IPS-15b (cell line): ENCODE results near the gene PNMA8B.
A peak's percentile ranks its signal among the peaks of the same experiment; 100 is the strongest.

ENCODE experiments used
- H3K27me3 ChIP-seq: one replicate; pipeline ENCODE4 v1.6.1; 2013; ENCODE audit warnings: low read length; ENCODE audit not compliant: control insufficient read depth, insufficient read depth
- H3K36me3 ChIP-seq: one replicate; pipeline ENCODE4 v1.6.1; 2013; ENCODE audit warnings: low read length; ENCODE audit not compliant: control insufficient read depth, insufficient read depth
- H3K4me1 ChIP-seq: one replicate; pipeline ENCODE4 v1.6.1; 2013; ENCODE audit warnings: mild to moderate bottlenecking, low read length; ENCODE audit not compliant: control insufficient read depth, insufficient read depth
- H3K4me3 ChIP-seq: one replicate; pipeline ENCODE4 v1.5.1; 2013; ENCODE audit warnings: low read depth, low read length
- H3K9ac ChIP-seq: one replicate; pipeline ENCODE4 v1.6.1; 2013; ENCODE audit warnings: low read depth, mild to moderate bottlenecking, low read length
- H3K9me3 ChIP-seq: one replicate; pipeline ENCODE4 v1.6.1; 2013; ENCODE audit warnings: mild to moderate bottlenecking, low read length; ENCODE audit not compliant: control insufficient read depth, insufficient read depth

The PNMA8B gene

DNA sequence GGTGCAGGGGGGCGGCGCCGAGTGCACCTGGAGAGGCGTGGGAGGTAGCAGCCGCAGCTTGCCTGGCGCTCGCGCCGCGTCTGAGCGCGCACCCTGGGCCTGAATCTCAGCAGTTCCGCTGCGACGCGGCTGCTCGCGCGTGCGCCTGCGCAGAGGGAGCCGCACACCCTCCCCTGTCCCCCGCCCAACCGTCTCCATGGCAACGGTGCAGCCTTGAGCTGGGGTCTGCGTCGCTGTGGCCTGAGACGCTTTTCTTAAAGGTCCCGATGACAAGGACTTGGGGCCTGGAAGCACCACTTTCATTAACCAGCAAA lies at the start of gene PNMA8B:
TSS of gene PNMA8B (minus strand) at position 82 of the 314 bp plus-strand sequence. CDS start 402 bp downstream, outside the sequence.
- Histone ChIP-seq H3K4me1 (no peaks in the 10 kb centered on the region), H3K9ac (no peak within 1 kb of the TSS), H3K9me3 (no peaks in the 10 kb centered on the region), H3K27me3 (peaks cover 40% of the 10 kb centered on the region), H3K4me3 (peak within 1 kb of the TSS; percentile 65), H3K36me3 (no peaks in the 10 kb centered on the region)

DNA sequence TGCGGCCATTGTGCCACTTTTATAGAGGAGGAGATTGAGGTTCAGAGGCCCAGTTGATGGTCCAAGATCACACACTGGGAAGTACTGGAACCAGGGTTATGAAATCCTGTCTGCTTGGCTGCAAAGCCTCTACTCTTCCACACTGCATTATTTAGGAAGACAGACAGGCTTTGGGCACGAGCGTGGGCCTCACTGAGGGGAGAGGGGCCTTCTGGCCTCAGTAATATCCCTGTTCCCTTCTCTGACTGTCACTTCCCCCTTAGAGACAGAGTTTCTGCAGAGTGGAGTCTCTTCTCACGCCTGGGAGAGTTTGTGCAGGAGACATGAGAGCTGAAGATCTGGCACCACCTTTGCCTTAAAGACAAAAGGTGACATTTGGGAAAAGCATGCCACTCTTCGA lies 49.0 kb upstream of the PNMA8B start:
- Histone ChIP-seq H3K9me3 (no peaks in the 10 kb centered on the region), H3K9ac (no peak overlapping the region), H3K4me3 (no peak overlapping the region), H3K36me3 (no peaks in the 10 kb centered on the region), H3K27me3 (no peaks in the 10 kb centered on the region), H3K4me1 (peaks cover 6% of the 10 kb centered on the region)

DNA sequence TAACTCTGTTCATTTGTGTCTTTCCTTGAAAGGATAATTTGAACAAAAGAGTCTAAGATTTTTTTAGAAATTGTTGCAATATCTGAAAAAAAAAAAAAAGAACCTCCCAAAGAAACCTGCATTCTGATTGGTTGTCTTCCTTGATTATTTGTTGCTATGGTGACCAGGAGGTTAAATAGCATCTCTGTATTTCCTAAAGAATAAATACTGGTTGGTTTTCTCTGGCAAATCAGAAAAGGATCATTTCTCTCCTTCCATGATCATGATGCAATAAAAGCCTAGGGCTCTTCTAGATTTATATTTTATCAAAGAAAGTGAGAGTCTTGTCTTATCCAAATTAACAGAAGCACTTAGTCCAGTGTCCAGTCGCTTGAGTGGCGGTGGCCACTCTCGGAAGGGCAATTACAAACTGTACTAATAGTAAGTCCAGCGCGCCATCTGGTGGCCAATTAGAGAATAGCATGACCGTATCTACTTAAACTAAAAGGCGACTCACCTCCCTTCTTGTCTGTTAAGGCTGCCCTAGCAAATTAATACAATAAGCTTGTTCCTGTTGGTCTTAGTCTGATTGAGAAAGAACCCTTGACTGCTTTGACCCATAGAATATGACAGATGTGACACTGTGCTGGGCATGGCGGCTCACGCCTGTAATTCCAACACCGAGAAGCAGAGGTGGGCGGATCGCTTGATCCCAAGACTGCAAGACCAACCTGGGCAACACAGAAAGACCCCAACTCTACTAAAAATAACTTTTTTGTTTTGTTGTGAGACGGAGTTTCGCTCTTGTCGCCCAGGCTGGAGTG lies 47.0 kb upstream of the PNMA8B start:
- no peaks in the 10 kb centered on the region for H3K36me3 ChIP-seq
- no peaks in the 10 kb centered on the region for H3K9me3 ChIP-seq
- no peaks in the 10 kb centered on the region for H3K27me3 ChIP-seq
- no peak overlapping the region for H3K4me3 ChIP-seq
- H3K9ac ChIP-seq, result no peak overlapping the region
- H3K4me1 ChIP-seq, result peaks cover 6% of the 10 kb centered on the region

DNA sequence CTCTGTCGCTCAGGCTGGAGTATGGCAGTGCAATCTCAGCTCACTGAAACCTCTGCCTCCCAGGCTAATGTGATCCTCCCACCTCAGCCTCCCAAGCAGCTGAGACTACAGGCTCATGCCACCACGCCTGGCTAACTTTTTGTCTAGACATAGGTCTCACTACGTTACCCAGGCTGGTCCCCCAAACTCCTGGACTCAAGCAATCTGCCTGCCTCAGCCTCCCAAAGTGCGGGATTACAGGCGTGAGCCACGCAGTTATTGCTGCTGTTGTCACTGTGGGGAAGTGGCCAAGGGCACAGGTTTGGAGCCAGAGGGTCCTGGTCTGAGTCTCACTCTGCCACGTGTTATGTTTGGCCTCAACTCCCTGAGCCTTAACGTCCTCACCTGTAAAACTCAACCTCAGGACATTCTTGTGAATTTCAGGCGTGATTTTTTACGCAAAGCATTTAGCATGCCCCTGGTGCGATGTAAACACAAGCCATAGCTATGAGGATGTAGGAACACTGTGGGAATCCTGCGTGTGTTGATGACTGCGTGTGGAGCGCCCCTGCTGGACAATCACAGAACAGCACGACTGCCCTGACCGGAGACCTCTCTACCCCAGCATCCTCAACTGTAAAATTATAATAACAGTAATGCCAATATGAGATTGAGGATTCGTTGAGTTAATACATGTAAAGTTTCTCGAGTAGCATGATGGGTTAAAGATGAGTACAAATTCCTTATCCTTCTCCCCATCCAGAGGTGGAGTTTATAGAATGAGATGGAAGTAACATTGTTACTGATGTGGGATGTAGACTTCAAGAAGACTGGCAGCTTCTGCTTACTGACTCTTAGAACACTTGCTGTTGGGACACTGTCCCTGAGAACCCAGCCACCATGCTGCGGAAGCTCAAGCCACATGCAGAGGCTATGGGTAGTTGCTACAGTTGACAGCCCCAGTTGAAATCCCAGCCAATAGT lies 41.8 kb upstream of the PNMA8B start:
- Histone ChIP-seq H3K4me1 (no peaks in the 10 kb centered on the region), H3K36me3 (no peaks in the 10 kb centered on the region), H3K9me3 (no peaks in the 10 kb centered on the region), H3K4me3 (no peak overlapping the region), H3K27me3 (no peaks in the 10 kb centered on the region), H3K9ac (no peak overlapping the region)

- no peak overlapping the region for H3K9ac ChIP-seq
- H3K27me3 ChIP-seq, result no peaks in the 10 kb centered on the region
- no peaks in the 10 kb centered on the region for H3K9me3 ChIP-seq
- H3K36me3 ChIP-seq, result no peaks in the 10 kb centered on the region
- H3K4me1 ChIP-seq, result no peaks in the 10 kb centered on the region
- H3K4me3 ChIP-seq, result no peak overlapping the region
These were observed 40.7 kb upstream of the PNMA8B start for GRCh38 chr19:46536391-46536790.

GRCh38 chr19:46533621-46534081 lies 38.0 kb upstream of the PNMA8B start:
- H3K9ac ChIP-seq, result no peak overlapping the region
- H3K4me3 ChIP-seq, result no peak overlapping the region
- no peaks in the 10 kb centered on the region for H3K27me3 ChIP-seq
- no peaks in the 10 kb centered on the region for H3K36me3 ChIP-seq
- H3K9me3 ChIP-seq, result no peaks in the 10 kb centered on the region
- H3K4me1 ChIP-seq, result peaks cover 3% of the 10 kb centered on the region

GRCh38 chr19:46533078-46533620 lies 37.5 kb upstream of the PNMA8B start:
- no peak overlapping the region for H3K9ac ChIP-seq
- H3K27me3 ChIP-seq, result no peaks in the 10 kb centered on the region
- H3K9me3 ChIP-seq, result no peaks in the 10 kb centered on the region
- H3K4me1 ChIP-seq, result peaks cover 3% of the 10 kb centered on the region
- H3K4me3 ChIP-seq, result no peak overlapping the region
- H3K36me3 ChIP-seq, result no peaks in the 10 kb centered on the region

DNA sequence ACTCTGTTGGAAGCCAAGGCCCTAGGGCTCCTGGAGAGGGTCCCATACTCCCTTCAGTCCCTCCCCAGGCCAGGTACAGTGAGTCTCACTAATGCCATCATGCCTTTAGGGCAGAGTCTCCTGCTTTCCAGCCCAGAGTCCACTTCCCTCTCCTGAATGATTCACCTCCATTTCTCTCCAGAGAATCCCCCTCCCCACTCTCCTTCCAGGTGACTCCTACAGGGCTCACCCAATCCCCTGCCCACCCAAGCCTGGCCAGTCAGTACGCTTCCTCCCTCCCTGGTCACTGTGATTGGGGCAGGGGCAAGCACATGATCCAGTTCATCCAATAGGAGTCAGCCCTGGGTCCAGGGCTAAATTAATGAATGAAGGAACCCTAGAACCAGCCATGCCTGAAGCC lies 35.0 kb upstream of the PNMA8B start:
- peak overlapping the region; percentile 47 for H3K4me3 ChIP-seq
- H3K4me1 ChIP-seq, result peaks cover 3% of the 10 kb centered on the region
- H3K9me3 ChIP-seq, result no peaks in the 10 kb centered on the region
- H3K36me3 ChIP-seq, result no peaks in the 10 kb centered on the region
- no peak overlapping the region for H3K9ac ChIP-seq
- H3K27me3 ChIP-seq, result no peaks in the 10 kb centered on the region

- Histone ChIP-seq H3K36me3 (no peaks in the 10 kb centered on the region), H3K4me1 (peaks cover 3% of the 10 kb centered on the region), H3K27me3 (no peaks in the 10 kb centered on the region), H3K4me3 (peak overlapping the region; percentile 54), H3K9ac (no peak overlapping the region), H3K9me3 (no peaks in the 10 kb centered on the region)
These were observed 34.2 kb upstream of the PNMA8B start for GRCh38 chr19:46529622-46530451.

DNA sequence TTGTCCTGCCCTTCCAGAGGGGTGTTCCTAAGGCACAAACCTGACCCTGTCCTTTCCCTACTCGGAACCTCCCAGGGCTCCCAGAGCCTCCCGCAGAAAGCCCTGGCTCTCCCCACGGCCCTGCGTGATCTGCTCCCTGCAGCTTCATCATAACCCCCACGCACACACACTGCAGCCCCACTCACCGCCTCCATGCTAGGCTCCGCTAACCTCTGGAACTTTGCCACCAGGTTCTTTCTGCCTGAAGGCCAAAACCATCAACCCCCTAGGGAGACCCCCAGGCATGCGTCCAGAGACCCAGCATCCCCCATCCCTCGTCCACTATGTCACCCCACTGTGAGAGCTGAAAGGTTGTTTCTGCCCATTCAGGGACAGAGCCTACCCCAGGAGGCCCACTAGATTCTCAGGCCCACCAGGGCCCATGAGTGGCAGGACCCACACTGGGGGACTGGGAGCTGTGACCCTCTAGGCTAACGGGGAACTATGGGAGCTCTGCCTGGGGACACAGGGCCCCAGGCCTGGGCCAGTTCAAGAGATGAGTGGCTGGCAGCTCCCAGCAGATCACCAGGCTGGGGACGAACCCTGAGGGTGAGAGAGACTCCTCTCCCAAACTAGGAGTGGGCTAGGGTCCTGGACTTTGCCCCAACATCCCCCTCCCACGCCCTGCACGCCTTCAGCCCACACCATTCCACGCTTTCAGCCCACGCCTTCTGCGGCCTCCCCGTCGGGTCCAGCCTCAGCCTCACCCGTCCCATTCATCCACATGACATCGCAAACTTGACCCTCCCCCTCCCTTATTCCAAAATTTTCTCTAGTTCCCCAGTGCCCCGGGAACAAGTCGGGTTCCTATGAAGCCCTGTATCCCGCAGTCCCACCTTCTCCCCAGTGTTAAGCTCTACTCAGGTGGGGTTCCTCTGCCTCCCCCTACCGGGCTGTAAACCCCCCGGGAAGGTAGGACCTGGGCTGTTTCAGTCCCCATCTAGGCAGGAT lies 33.2 kb upstream of the PNMA8B start:
- no peaks in the 10 kb centered on the region for H3K9me3 ChIP-seq
- peak overlapping the region; percentile 8 for H3K9ac ChIP-seq
- peak overlapping the region; percentile 54 for H3K4me3 ChIP-seq
- H3K4me1 ChIP-seq, result peaks cover 3% of the 10 kb centered on the region
- H3K27me3 ChIP-seq, result no peaks in the 10 kb centered on the region
- no peaks in the 10 kb centered on the region for H3K36me3 ChIP-seq
